Astrocyte (in vitro differentiated cells and primary cell): ENCODE results near the gene IPO4. TPM values are rescaled to one million over a fixed set of nuclear protein-coding genes. Genes with fewer than 3 reads are reported as not detected.
A peak's percentile ranks its signal among the peaks of the same experiment; 100 is the strongest.

ENCODE experiments used
- DNase-seq: peaks from one replicate; pipeline ENCODE4 v3.0.0-alpha.2; 2010; ENCODE audit warnings: low read depth
- FAIRE-seq: peaks from 2 replicates; lab custom pipeline; 2011; peaks lifted over from hg19 to GRCh38; lab: Jason Lieb, UNC
- H2AFZ ChIP-seq: 2 replicates; pipeline ENCODE4 v1.6.0; 2012; ENCODE audit warnings: low read depth, low read length, inconsistent platforms
- H3K27ac ChIP-seq: 2 replicates; pipeline ENCODE4 v1.5.1; 2011; ENCODE audit warnings: low read depth, low read length, inconsistent platforms
- H3K27me3 ChIP-seq: 2 replicates; pipeline ENCODE4 v1.6.0; 2011; ENCODE audit warnings: low read length, inconsistent platforms; ENCODE audit not compliant: insufficient read depth
- H3K36me3 ChIP-seq: 2 replicates; pipeline ENCODE4 v1.5.1; 2011; ENCODE audit warnings: low read length, inconsistent platforms; ENCODE audit not compliant: insufficient read depth
- H3K4me1 ChIP-seq: 2 replicates; pipeline ENCODE4 v1.5.1; 2011; ENCODE audit warnings: low read length, inconsistent platforms; ENCODE audit not compliant: insufficient read depth
- H3K4me2 ChIP-seq: 2 replicates; pipeline ENCODE4 v1.6.0; 2012; ENCODE audit warnings: low read length, inconsistent platforms
- H3K4me3 ChIP-seq: 2 replicates; pipeline ENCODE4 v1.5.1; 2011; ENCODE audit warnings: low read depth, mild to moderate bottlenecking, low read length, inconsistent platforms; ENCODE audit not compliant: insufficient read depth
- H3K79me2 ChIP-seq: 2 replicates; pipeline ENCODE4 v1.6.0; 2012; ENCODE audit warnings: mild to moderate bottlenecking, low read length, inconsistent platforms; ENCODE audit not compliant: insufficient read depth
- H3K9ac ChIP-seq: 2 replicates; pipeline ENCODE4 v1.6.0; 2012; ENCODE audit warnings: mild to moderate bottlenecking, low read length, inconsistent platforms
- H3K9me3 ChIP-seq: 2 replicates; pipeline ENCODE4 v1.5.1; 2012; ENCODE audit warnings: low read depth, mild to moderate bottlenecking, low read length, inconsistent platforms; ENCODE audit not compliant: insufficient read depth
- H4K20me1 ChIP-seq: 2 replicates; pipeline ENCODE4 v1.6.0; 2012; ENCODE audit warnings: low read length, inconsistent platforms; ENCODE audit not compliant: insufficient read depth
- H3K27ac Mint-ChIP-seq: one replicate; pipeline ENCODE4 v1.8.0; 2021; ENCODE audit warnings: mild to moderate bottlenecking, mixed read lengths; ENCODE audit not compliant: unreplicated experiment
- H3K27me3 Mint-ChIP-seq: one replicate; pipeline ENCODE4 v1.8.0; 2021; ENCODE audit warnings: low read depth, mixed read lengths; ENCODE audit not compliant: unreplicated experiment
- H3K36me3 Mint-ChIP-seq: one replicate; pipeline ENCODE4 v1.8.0; 2021; ENCODE audit warnings: low read depth, mixed read lengths; ENCODE audit not compliant: unreplicated experiment
- H3K4me1 Mint-ChIP-seq: one replicate; pipeline ENCODE4 v1.8.0; 2021; ENCODE audit warnings: low read depth, mixed read lengths; ENCODE audit not compliant: unreplicated experiment
- H3K4me3 Mint-ChIP-seq: one replicate; pipeline ENCODE4 v1.8.0; 2021; ENCODE audit warnings: mild to moderate bottlenecking, moderate library complexity, mixed read lengths; ENCODE audit not compliant: unreplicated experiment
- H3K9me3 Mint-ChIP-seq: one replicate; pipeline ENCODE4 v1.8.0; 2021; ENCODE audit warnings: mild to moderate bottlenecking, mixed read lengths; ENCODE audit not compliant: unreplicated experiment
- CTCF ChIP-seq: IDR thresholded peaks from 2 replicates; pipeline ENCODE4 v1.5.1; 2011; ENCODE audit warnings: low read depth, mild to moderate bottlenecking, inconsistent platforms, low read length, moderate library complexity; ENCODE audit not compliant: insufficient read depth
- EZH2 ChIP-seq: IDR thresholded peaks from 2 replicates; pipeline ENCODE4 v1.6.1; 2012; ENCODE audit warnings: mild to moderate bottlenecking, low read length, inconsistent platforms; ENCODE audit not compliant: insufficient read depth
- total RNA-seq: library from RNA; stranded (reverse); gene quantifications from 2 replicates; pipeline ENCODE4 v1.2.1, GENCODE V29; 2021

IPO4 gene
- total RNA-seq, 1 donor from 2014 or later: 46.1 TPM

- peaks cover 13% of the 10 kb centered on the region for H3K36me3 Mint-ChIP-seq
- Histone ChIP-seq H3K9ac (peak within 1 kb of the TSS; percentile 90), H3K4me2 (peak within 1 kb of the TSS; percentile 96), H3K4me3 (peak within 1 kb of the TSS; percentile 93), H3K27ac (peak within 1 kb of the TSS; percentile 94), H3K36me3 (peaks cover 18% of the 10 kb centered on the region), H3K9me3 (no peaks in the 10 kb centered on the region), H3K27me3 (no peaks in the 10 kb centered on the region), H2AFZ (peak within 1 kb of the TSS; percentile 98), H4K20me1 (peaks cover 3% of the 10 kb centered on the region), H3K4me1 (peaks cover 13% of the 10 kb centered on the region), H3K79me2 (peaks cover 84% of the 10 kb centered on the region)
- peak; percentile 90 for DNase-seq
- peak within 1 kb of the TSS; percentile 92 for H3K27ac Mint-ChIP-seq
- peaks cover 16% of the 10 kb centered on the region for H3K4me1 Mint-ChIP-seq
- no peak for FAIRE-seq
- TF ChIP-seq EZH2: no peak
- H3K9me3 Mint-ChIP-seq: no peaks in the 10 kb centered on the region
- H3K4me3 Mint-ChIP-seq: peak within 1 kb of the TSS; percentile 94
- H3K27me3 Mint-ChIP-seq: no peaks in the 10 kb centered on the region
These were observed 43.6 kb upstream of the IPO4 start, which contains the start of gene NEDD8 for GRCh38 chr14:24232121-24232644. NEDD8 (minus strand) TSS chr14:24232367; CDS start chr14:24232267, 100 bp downstream.

- peak overlapping the region; percentile 94 for H3K4me3 Mint-ChIP-seq
- Histone ChIP-seq H3K79me2 (peaks cover 88% of the 10 kb centered on the region), H3K36me3 (peaks cover 14% of the 10 kb centered on the region), H3K27ac (peak overlapping the region; percentile 94), H3K4me2 (peak overlapping the region; percentile 96), H2AFZ (peak overlapping the region; percentile 98), H3K27me3 (no peaks in the 10 kb centered on the region), H3K9me3 (no peaks in the 10 kb centered on the region), H4K20me1 (peaks cover 3% of the 10 kb centered on the region), H3K4me1 (peaks cover 13% of the 10 kb centered on the region), H3K4me3 (peak overlapping the region; percentile 93), H3K9ac (peak overlapping the region; percentile 90)
- no peak for FAIRE-seq
- peaks cover 13% of the 10 kb centered on the region for H3K4me1 Mint-ChIP-seq
- peak overlapping the region; percentile 92 for H3K27ac Mint-ChIP-seq
- H3K27me3 Mint-ChIP-seq: no peaks in the 10 kb centered on the region
- TF ChIP-seq CTCF (no peak), EZH2 (no peak)
- DNase-seq: no peak
- peaks cover 10% of the 10 kb centered on the region for H3K36me3 Mint-ChIP-seq
- H3K9me3 Mint-ChIP-seq: no peaks in the 10 kb centered on the region
These were observed 42.9 kb upstream of the IPO4 start for GRCh38 chr14:24231263-24232120.

GRCh38 chr14:24228902-24229301 lies 40.3 kb upstream of the IPO4 start:
- H3K4me1 Mint-ChIP-seq: peaks cover 13% of the 10 kb centered on the region
- Histone ChIP-seq H4K20me1 (peaks cover 3% of the 10 kb centered on the region), H3K4me2 (no peak overlapping the region), H3K9ac (no peak overlapping the region), H3K36me3 (no peaks in the 10 kb centered on the region), H3K27me3 (no peaks in the 10 kb centered on the region), H3K4me1 (peaks cover 18% of the 10 kb centered on the region), H2AFZ (no peak overlapping the region), H3K9me3 (no peaks in the 10 kb centered on the region), H3K27ac (no peak overlapping the region), H3K4me3 (no peak overlapping the region), H3K79me2 (peaks cover 80% of the 10 kb centered on the region)
- TF ChIP-seq CTCF: no peak
- TF ChIP-seq EZH2: no peak
- H3K9me3 Mint-ChIP-seq: no peaks in the 10 kb centered on the region
- FAIRE-seq (no peak), DNase-seq (no peak)
- H3K36me3 Mint-ChIP-seq: peaks cover 2% of the 10 kb centered on the region
- H3K27me3 Mint-ChIP-seq: no peaks in the 10 kb centered on the region
- peak overlapping the region; percentile 69 for H3K27ac Mint-ChIP-seq
- H3K4me3 Mint-ChIP-seq: no peak overlapping the region
